Globus pallidus (tissue), 1 donor: Measurements from ENCODE around the gene ADAM8.
"Not testable (repeated sequence)": the region's sequence is repeated elsewhere in the genome, so short reads cannot be mapped to it uniquely, and the experiment has no call there.

Experiments used
- DNase-seq: peaks from one replicate; pipeline ENCODE4 v3.0.0-alpha.2; 2015; ENCODE audit warnings: low spot score

ADAM8 gene

GRCh38 chr10:133249094-133249780 is 27.4 kb downstream of the ADAM8 start:
- no peak for DNase-seq

- DNase-seq = no peak
These were observed 28.3 kb downstream of the ADAM8 start for GRCh38 chr10:133248334-133248715.

GRCh38 chr10:133247681-133248333 is 28.9 kb downstream of the ADAM8 start:
- no peak for DNase-seq

- no peak for DNase-seq
These were observed 30.4 kb downstream of the ADAM8 start for GRCh38 chr10:133246236-133246626.

- no peak for DNase-seq
These were observed 31.0 kb downstream of the ADAM8 start for GRCh38 chr10:133245439-133246235.

- no peak for DNase-seq
These were observed 33.1 kb downstream of the ADAM8 start for GRCh38 chr10:133243593-133243992.

GRCh38 chr10:133242611-133243356 is 33.9 kb downstream of the ADAM8 start:
- DNase-seq = no peak

- no peak for DNase-seq
These were observed 35.0 kb downstream of the ADAM8 start for GRCh38 chr10:133241501-133242205.

- no peak for DNase-seq
These were observed 36.7 kb downstream of the ADAM8 start for GRCh38 chr10:133239990-133240389.

- no peak for DNase-seq
These were observed 38.2 kb downstream of the ADAM8 start for GRCh38 chr10:133238466-133238804.

- no peak for DNase-seq
These were observed 38.8 kb downstream of the ADAM8 start, which contains the start of gene VENTX for GRCh38 chr10:133237588-133238465. Gene VENTX, plus strand, starts transcription at chr10:133237855. Its CDS starts 60 bp downstream, at chr10:133237915.

- no peak for DNase-seq
These were observed 39.5 kb downstream of the ADAM8 start for GRCh38 chr10:133237241-133237587.

GRCh38 chr10:133236401-133237240 is 40.0 kb downstream of the ADAM8 start:
- no peak for DNase-seq

- no peak for DNase-seq
These were observed 40.7 kb downstream of the ADAM8 start for GRCh38 chr10:133235932-133236331.

GRCh38 chr10:133235265-133235855 is 41.3 kb downstream of the ADAM8 start:
- DNase-seq = no peak

GRCh38 chr10:133234796-133235195 is 41.9 kb downstream of the ADAM8 start:
- DNase-seq = not testable (repeated sequence)

- DNase-seq = no peak
These were observed 44.6 kb downstream of the ADAM8 start for GRCh38 chr10:133231946-133232574.

- DNase-seq = no peak
These were observed 45.3 kb downstream of the ADAM8 start for GRCh38 chr10:133231244-133231945.
